Activated CD4-positive, alpha-beta memory T cell treated with anti-CD3 and anti-CD28 coated beads, Interleukin-2, amount 10 ng/mL, durations not matched to agents 7 days and 5 days (primary cell): ENCODE results near the gene PHLDA3. TPM values are rescaled to one million over a fixed set of nuclear protein-coding genes. Genes with fewer than 3 reads are reported as not detected.
"Not testable (repeated sequence)": the region's sequence is repeated elsewhere in the genome, so short reads cannot be mapped to it uniquely, and the experiment has no call there.

Source experiments
- CTCF ChIA-PET: fragments of 350-600 bp; sonication (Branson Sonifier 250); formaldehyde crosslinking; loops from one replicate; lab custom pipeline; 2021; ENCODE audit warnings: antibody characterized with exemption, inconsistent platforms; lab: Charles Lee
- POLR2A ChIA-PET: fragments of 350-600 bp; sonication (Branson Sonifier 250); formaldehyde crosslinking; loops from one replicate; lab custom pipeline; 2021; ENCODE audit warnings: antibody characterized with exemption; lab: Charles Lee
- DNase-seq: peaks from one replicate; pipeline ENCODE4 v3.0.0-alpha.2; 2020
- H3K27ac Mint-ChIP-seq: one replicate; pipeline ENCODE4 v1.8.0; 2021; ENCODE audit warnings: mild to moderate bottlenecking, mixed read lengths
- H3K27me3 Mint-ChIP-seq: one replicate; pipeline ENCODE4 v1.8.0; 2021; ENCODE audit warnings: mixed read lengths
- H3K36me3 Mint-ChIP-seq: one replicate; pipeline ENCODE4 v1.8.0; 2021; ENCODE audit warnings: low read depth, mixed read lengths
- H3K4me1 Mint-ChIP-seq: one replicate; pipeline ENCODE4 v1.8.0; 2021; ENCODE audit warnings: mixed read lengths
- H3K4me3 Mint-ChIP-seq: one replicate; pipeline ENCODE4 v1.8.0; 2021; ENCODE audit warnings: mild to moderate bottlenecking, mixed read lengths
- H3K9me3 Mint-ChIP-seq: one replicate; pipeline ENCODE4 v1.8.0; 2021; ENCODE audit warnings: mixed read lengths
- total RNA-seq, 2 experiments: library from RNA; stranded (reverse); gene quantifications; one replicate each; pipeline ENCODE4 v1.2.3, GENCODE V29; 2021

PHLDA3 gene
- total RNA-seq, 2 experiments from 2014 or later, result 9.0 to 11.4 TPM

- POLR2A ChIA-PET, result interaction anchor here (0.9 to 4.6 kb wide), 7 partner anchors 9 to 47 kb away, joined by 3 to 48 read pairs (median 9); partner anchors contain the start of genes CSRP1 and PHLDA3
- H3K4me1 Mint-ChIP-seq, result peaks cover 35% of the 10 kb centered on the region
Measured at GRCh38 chr1:201481761-201482493, 12.9 kb upstream of the PHLDA3 start.

DNA sequence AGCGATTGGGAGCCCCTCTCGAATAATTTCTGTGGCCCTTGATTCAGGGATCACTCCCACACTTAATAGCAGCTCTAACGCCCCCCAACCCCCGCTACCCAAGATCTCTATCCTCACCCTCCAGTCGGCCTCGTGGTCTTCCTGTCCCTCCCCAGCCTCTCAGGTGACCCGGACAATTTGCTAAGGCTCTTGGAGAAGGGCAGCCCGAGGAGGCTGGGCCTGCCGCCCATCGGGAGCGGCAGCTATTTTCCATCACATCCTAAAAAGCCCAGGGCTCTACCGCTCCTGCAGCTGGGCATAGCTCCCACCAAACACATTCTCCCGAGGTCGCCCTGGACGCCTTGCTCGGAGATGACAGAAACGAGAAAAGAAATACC, 12.0 kb upstream of the PHLDA3 start:
- CTCF ChIA-PET, result interaction anchor here (0.5 to 15.2 kb wide), 20 partner anchors 7 to 466 kb away, joined by 3 to 350 read pairs (median 6); partner anchors contain the start of genes CSRP1 and PHLDA3

More at GRCh38 chr1:201481761-201482493, 12.9 kb upstream of the PHLDA3 start:
- peak overlapping the region; percentile 34 for H3K27ac Mint-ChIP-seq
- CTCF ChIA-PET, result interaction anchor here (1.1 to 15.2 kb wide), 21 partner anchors 8 to 72 kb away, joined by 3 to 350 read pairs (median 6); partner anchors contain the start of genes CSRP1 and PHLDA3
- peak; percentile 86 for DNase-seq
- no peaks in the 10 kb centered on the region for H3K9me3 Mint-ChIP-seq
- H3K4me3 Mint-ChIP-seq, result peak overlapping the region; percentile 68
- peaks cover 7% of the 10 kb centered on the region for H3K36me3 Mint-ChIP-seq
- H3K27me3 Mint-ChIP-seq, result peaks cover 12% of the 10 kb centered on the region

GRCh38 chr1:201480231-201481003, 11.4 kb upstream of the PHLDA3 start:
- ChIA-PET CTCF (interaction anchor here (0.5 to 15.2 kb wide), 14 partner anchors 11 to 466 kb away, joined by 3 to 350 read pairs (median 10); partner anchors contain the start of genes CSRP1 and PHLDA3), POLR2A (interaction anchor here (0.7 to 4.6 kb wide), 8 partner anchors 11 to 35 kb away, joined by 3 to 48 read pairs (median 9); partner anchors contain the start of genes CSRP1 and PHLDA3)
- Mint-ChIP-seq H3K9me3 (no peaks in the 10 kb centered on the region), H3K36me3 (peaks cover 5% of the 10 kb centered on the region), H3K4me1 (peaks cover 44% of the 10 kb centered on the region), H3K27me3 (peaks cover 17% of the 10 kb centered on the region), H3K4me3 (peak overlapping the region; percentile 68), H3K27ac (peak overlapping the region; percentile 59)
- DNase-seq, result peak; percentile 81

More for the DNA sequence above, 12.0 kb upstream of the PHLDA3 start:
- H3K27ac Mint-ChIP-seq, result no peak overlapping the region
- no peak for DNase-seq
- POLR2A ChIA-PET, result interaction anchor here (0.7 to 4.6 kb wide), 8 partner anchors 12 to 35 kb away, joined by 3 to 48 read pairs (median 9); partner anchors contain the start of genes CSRP1 and PHLDA3
- H3K9me3 Mint-ChIP-seq, result no peaks in the 10 kb centered on the region
- peak overlapping the region; percentile 68 for H3K4me3 Mint-ChIP-seq
- peaks cover 40% of the 10 kb centered on the region for H3K4me1 Mint-ChIP-seq
- peaks cover 17% of the 10 kb centered on the region for H3K27me3 Mint-ChIP-seq
- H3K36me3 Mint-ChIP-seq, result peaks cover 5% of the 10 kb centered on the region

DNA sequence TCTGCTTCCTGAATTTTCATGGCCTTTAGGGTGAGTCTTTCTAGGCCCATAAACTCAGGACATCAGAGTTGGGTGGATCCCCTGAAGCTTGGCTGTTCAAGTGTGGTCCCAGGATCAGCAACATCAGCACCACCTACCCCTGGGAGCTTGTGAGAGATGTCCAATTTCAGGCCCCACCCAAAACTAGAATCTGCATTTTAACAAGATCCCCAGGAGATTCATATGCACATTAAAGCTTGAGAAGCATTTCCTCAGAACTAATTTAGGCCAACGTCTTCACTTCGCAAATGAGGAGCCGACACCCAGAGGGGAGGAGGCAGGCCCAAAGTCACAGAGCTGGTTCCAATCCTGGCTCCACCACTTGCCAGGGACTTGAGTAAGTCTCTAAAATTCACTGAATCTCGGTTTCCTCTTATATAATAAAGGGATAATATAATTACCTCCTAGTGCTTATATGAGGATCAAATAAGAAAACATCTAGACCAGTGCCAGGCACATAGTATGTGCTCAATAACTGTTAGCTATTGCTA, 10.3 kb upstream of the PHLDA3 start:
- Mint-ChIP-seq H3K9me3 (no peaks in the 10 kb centered on the region), H3K4me1 (peaks cover 44% of the 10 kb centered on the region), H3K27me3 (peaks cover 20% of the 10 kb centered on the region), H3K4me3 (no peak overlapping the region), H3K27ac (no peak overlapping the region), H3K36me3 (peaks cover 5% of the 10 kb centered on the region)
- DNase-seq, result no peak
- POLR2A ChIA-PET, result interaction anchor here (2.2 to 4.6 kb wide), 3 partner anchors 27 to 32 kb away, joined by 9 to 48 read pairs (median 43); partner anchors contain the start of gene CSRP1
- CTCF ChIA-PET, result interaction anchor here (3.7 to 15.2 kb wide), 6 partner anchors 10 to 43 kb away, joined by 12 to 350 read pairs (median 54); partner anchors contain the start of genes CSRP1 and PHLDA3

DNA sequence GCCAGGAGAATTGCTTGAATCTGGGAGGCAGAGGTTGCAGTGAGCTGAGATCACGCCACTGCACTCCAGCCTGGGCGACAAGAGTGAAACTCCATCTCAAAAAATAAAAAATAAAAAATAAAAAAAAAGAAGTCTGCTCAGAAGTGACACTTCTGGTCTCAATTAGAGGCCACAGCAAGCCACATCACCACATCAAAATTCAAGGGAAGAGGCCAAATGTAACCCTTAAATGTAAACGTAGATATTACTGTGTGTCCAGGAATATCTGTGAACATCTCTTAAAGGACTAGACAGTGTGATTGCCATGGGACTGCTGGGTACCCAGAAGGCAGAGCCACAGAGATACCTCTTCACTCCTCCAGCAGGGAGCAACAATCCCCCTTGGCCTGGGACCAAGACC, 9.7 kb upstream of the PHLDA3 start:
- H3K4me3 Mint-ChIP-seq, H3K9me3 Mint-ChIP-seq, H3K36me3 Mint-ChIP-seq, H3K27ac Mint-ChIP-seq, DNase-seq, POLR2A ChIA-PET: not testable (repeated sequence)
- Mint-ChIP-seq H3K4me1 (peaks cover 44% of the 10 kb centered on the region), H3K27me3 (peaks cover 24% of the 10 kb centered on the region)
- CTCF ChIA-PET, result interaction anchor here (1.0 to 15.2 kb wide), 4 partner anchors 10 to 43 kb away, joined by 4 to 350 read pairs (median 51); partner anchors contain the start of genes CSRP1 and PHLDA3

DNA sequence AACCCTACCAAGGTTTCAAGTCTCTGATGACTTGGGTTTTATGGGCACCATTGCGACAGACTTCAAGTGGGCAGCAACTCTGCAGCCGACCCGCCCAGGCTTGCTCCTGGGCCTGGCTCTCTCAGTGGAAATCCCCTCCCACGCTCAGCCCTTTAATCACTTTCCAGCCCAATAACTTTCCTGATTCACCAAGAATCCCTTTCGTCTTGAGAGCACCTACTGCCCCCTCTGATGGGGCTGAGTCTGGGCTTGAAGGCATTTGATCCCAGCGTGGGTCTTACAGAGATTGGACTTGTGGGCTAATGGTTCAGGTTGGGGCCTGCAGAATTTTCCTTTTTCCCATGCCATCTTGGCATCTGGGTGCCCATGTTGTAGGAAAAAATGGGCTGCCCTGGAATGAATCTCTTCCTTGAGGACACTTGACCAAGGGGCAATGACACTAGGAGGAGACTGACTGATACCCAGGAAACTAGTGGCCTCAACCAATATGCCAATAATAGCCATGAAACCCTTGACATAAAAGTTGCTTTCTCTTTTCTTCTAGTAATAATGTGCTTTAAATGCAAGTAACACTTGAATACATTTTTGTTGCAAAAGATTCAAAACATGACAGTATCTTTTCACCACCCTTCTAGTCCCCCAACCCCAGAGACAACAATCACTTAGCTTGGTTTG, 7.8 kb upstream of the PHLDA3 start:
- Mint-ChIP-seq H3K4me3 (no peak overlapping the region), H3K27ac (no peak overlapping the region), H3K4me1 (peaks cover 36% of the 10 kb centered on the region), H3K9me3 (no peaks in the 10 kb centered on the region), H3K36me3 (no peaks in the 10 kb centered on the region), H3K27me3 (peaks cover 34% of the 10 kb centered on the region)
- POLR2A ChIA-PET, result interaction anchor here (0.9 kb wide), 1 partner anchor 30 kb away, joined by 3 read pairs; the partner anchor contains the start of gene CSRP1
- CTCF ChIA-PET, result interaction anchor here (0.8 to 15.2 kb wide), 4 partner anchors 29 to 41 kb away, joined by 3 to 350 read pairs (median 6); no protein-coding TSS in a partner anchor
- DNase-seq, result no peak

- Mint-ChIP-seq H3K27me3 (peaks cover 37% of the 10 kb centered on the region), H3K4me3 (no peak overlapping the region), H3K27ac (no peak overlapping the region), H3K4me1 (peaks cover 29% of the 10 kb centered on the region), H3K36me3 (no peaks in the 10 kb centered on the region), H3K9me3 (no peaks in the 10 kb centered on the region)
- CTCF ChIA-PET, result interaction anchor here (0.7 to 1.3 kb wide), 3 partner anchors 28 to 40 kb away, joined by 3 to 6 read pairs (median 3); no protein-coding TSS in a partner anchor
- DNase-seq, result no peak
- POLR2A ChIA-PET, result interaction anchor here (0.9 to 1.1 kb wide), 2 partner anchors 10 to 31 kb away, joined by 3 read pairs; partner anchors contain the start of gene CSRP1
Measured at GRCh38 chr1:201475915-201476669, 7.1 kb upstream of the PHLDA3 start.

DNA sequence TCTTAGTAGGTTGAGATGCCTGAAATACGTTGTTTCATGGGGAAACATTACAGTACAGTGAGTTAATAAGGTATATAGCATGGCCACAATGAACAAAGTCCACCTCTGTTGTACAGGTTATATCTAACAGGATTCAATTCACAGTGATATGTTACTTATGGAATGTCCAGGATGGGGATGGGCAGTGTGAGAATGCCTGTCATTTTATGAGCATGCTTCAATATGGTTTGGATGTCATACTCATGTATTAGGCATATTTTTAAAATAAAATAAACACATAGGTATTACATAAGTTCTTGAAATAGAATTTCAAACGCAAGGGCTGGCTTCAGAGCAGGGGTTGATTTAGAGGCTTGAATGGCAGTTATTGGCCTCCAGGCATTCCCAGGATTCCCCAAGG, 6.1 kb upstream of the PHLDA3 start:
- Mint-ChIP-seq H3K9me3 (no peaks in the 10 kb centered on the region), H3K27me3 (peaks cover 42% of the 10 kb centered on the region), H3K4me3 (no peak overlapping the region), H3K27ac (no peak overlapping the region), H3K4me1 (peaks cover 21% of the 10 kb centered on the region), H3K36me3 (no peaks in the 10 kb centered on the region)
- ChIA-PET CTCF (interaction anchor here (0.7 to 1.3 kb wide), 2 partner anchors 27 to 40 kb away, joined by 3 read pairs; no protein-coding TSS in a partner anchor), POLR2A (interaction anchor here (1.1 kb wide), 1 partner anchor 11 kb away, joined by 3 read pairs; no protein-coding TSS in a partner anchor)
- DNase-seq, result no peak

- Mint-ChIP-seq H3K4me3 (no peak overlapping the region), H3K9me3 (no peaks in the 10 kb centered on the region), H3K27ac (no peak overlapping the region), H3K4me1 (peaks cover 27% of the 10 kb centered on the region), H3K27me3 (peaks cover 51% of the 10 kb centered on the region), H3K36me3 (peaks cover 3% of the 10 kb centered on the region)
- DNase-seq, result no peak
- CTCF ChIA-PET, result interaction anchor here (0.7 kb wide), 1 partner anchor 8 kb away, joined by 3 read pairs; no protein-coding TSS in a partner anchor
- POLR2A ChIA-PET, result no interaction called here
Measured at GRCh38 chr1:201473296-201473695, 4.3 kb upstream of the PHLDA3 start.

DNA sequence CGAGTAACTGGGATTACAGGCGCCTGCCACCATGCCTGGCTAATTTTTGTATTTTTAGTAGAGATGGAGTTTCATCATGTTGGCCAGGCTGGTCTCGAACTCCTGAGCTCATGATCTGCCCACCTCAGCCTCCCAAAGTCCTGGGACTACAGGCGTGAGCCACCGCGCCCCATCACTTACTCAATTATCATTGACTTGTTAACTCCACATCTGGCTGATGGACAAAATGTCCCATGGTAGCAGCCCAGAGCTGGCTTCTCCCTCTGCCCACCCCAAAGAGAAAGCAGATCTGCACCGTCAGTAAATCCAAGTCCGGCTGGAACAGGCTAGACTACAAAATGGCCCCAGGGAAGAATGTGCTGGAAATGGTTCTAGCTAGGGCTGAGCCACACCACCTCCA, 3.3 kb upstream of the PHLDA3 start:
- not testable (repeated sequence) for H3K36me3 Mint-ChIP-seq
- H3K27me3 Mint-ChIP-seq, result peaks cover 48% of the 10 kb centered on the region

GRCh38 chr1:201471772-201472171, 2.8 kb upstream of the PHLDA3 start:
- H3K27ac Mint-ChIP-seq, result no peak overlapping the region
- peaks cover 48% of the 10 kb centered on the region for H3K27me3 Mint-ChIP-seq
- ChIA-PET CTCF (interaction anchor here (4.7 kb wide), 1 partner anchor 23 kb away, joined by 44 read pairs; no protein-coding TSS in a partner anchor), POLR2A (no interaction called here)
- no peak overlapping the region for H3K4me3 Mint-ChIP-seq
- H3K36me3 Mint-ChIP-seq, result peaks cover 5% of the 10 kb centered on the region
- DNase-seq, result no peak
- H3K9me3 Mint-ChIP-seq, result no peaks in the 10 kb centered on the region
- peaks cover 31% of the 10 kb centered on the region for H3K4me1 Mint-ChIP-seq

More for the DNA sequence above, 3.3 kb upstream of the PHLDA3 start:
- H3K4me3 Mint-ChIP-seq, DNase-seq, H3K27ac Mint-ChIP-seq, H3K9me3 Mint-ChIP-seq, POLR2A ChIA-PET: not testable (repeated sequence)
- peaks cover 33% of the 10 kb centered on the region for H3K4me1 Mint-ChIP-seq
- CTCF ChIA-PET, result interaction anchor here (4.7 kb wide), 1 partner anchor 24 kb away, joined by 44 read pairs; no protein-coding TSS in a partner anchor
